Tibial nerve (tissue), 4 donors: Measurements from ENCODE around the gene ELOVL7. TPM values are rescaled to one million over a fixed set of nuclear protein-coding genes. Genes with fewer than 3 reads are reported as not detected.
"Not testable (repeated sequence)": the region's sequence is repeated elsewhere in the genome, so short reads cannot be mapped to it uniquely, and the experiment has no call there.

Experiments
- DNase-seq, 2 donors: peaks; one replicate each; pipeline ENCODE4 v3.0.0-alpha.2; 2019; ENCODE audit warnings: low spot score in 2 of 2
- H3K27ac ChIP-seq, 4 donors: fragments of 200-600 bp; sonication (generic) in 3 of 4; one replicate each; pipeline ENCODE4 v1.5.1; 2017 to 2019; ENCODE audit warnings: mild to moderate bottlenecking in 1 of 4
- H3K27me3 ChIP-seq, 2 donors: fragments of 200-600 bp; sonication (generic) in 1 of 2; one replicate each; pipeline versions ENCODE4 v1.5.1 to v1.6.0; 2017 to 2019
- H3K36me3 ChIP-seq, 3 donors: fragments of 200-600 bp; sonication (generic); one replicate each; pipeline ENCODE4 v1.5.1; 2018 to 2019
- H3K4me1 ChIP-seq, 4 donors: fragments of 200-600 bp; sonication (generic) in 3 of 4; one replicate each; pipeline ENCODE4 v1.5.1; 2017 to 2019
- H3K4me3 ChIP-seq, 4 donors: fragments of 200-600 bp; sonication (generic) in 3 of 4; one replicate each; pipeline ENCODE4 v1.5.1; 2017 to 2019; ENCODE audit warnings: mild to moderate bottlenecking in 1 of 4, moderate library complexity in 1 of 4
- H3K9me3 ChIP-seq, 4 donors: fragments of 200-600 bp; sonication (generic) in 3 of 4; one replicate each; pipeline ENCODE4 v1.5.1; 2017 to 2019
- CTCF ChIP-seq, 5 experiments: fragments of 200-600 bp in 3 of 5; fragments of 450-650 bp in 2 of 5; sonication (generic) in 3 of 5; IDR thresholded peaks; one replicate each; pipeline ENCODE4 v1.5.1; 2016 to 2019; ENCODE audit warnings: antibody characterized with exemption in 5 of 5, mild to moderate bottlenecking in 3 of 5, moderate library complexity in 2 of 5
- EP300 ChIP-seq, 2 donors: sonication (generic); formaldehyde crosslinking; IDR thresholded peaks; one replicate each; pipeline ENCODE4 v1.6.1; 2017; ENCODE audit warnings: antibody characterized with exemption in 2 of 2, mild to moderate bottlenecking in 1 of 2
- POLR2A ChIP-seq, 2 donors: fragments of 450-650 bp; IDR thresholded peaks; one replicate each; pipeline ENCODE4 v1.6.1; 2017; ENCODE audit warnings: antibody characterized with exemption in 2 of 2, mild to moderate bottlenecking in 2 of 2, moderate library complexity in 2 of 2
- WGBS, 2 donors: methylation state at CpG; one replicate each; pipeline ENCODE4 v1.1.5; 2018; 5-methylcytosine and 5-hydroxymethylcytosine counted together
- total RNA-seq, 4 donors: library from RNA; depleted of rRNA; stranded (reverse); fragments of >200 nt; gene quantifications; one replicate each; pipeline ENCODE4 v1.1.0, GENCODE V29; 2016

ELOVL7 gene
- total RNA-seq, 4 donors from 2014 or later: 9.0 to 28.0 (median 15.8) TPM

- 92 to 93% methylated on average over 5 of the region's 5 CpGs for WGBS, 2 donors
- Histone ChIP-seq H3K4me3 (no peak overlapping the region), H3K27ac (no peak overlapping the region), H3K4me1 (no peaks in the 10 kb centered on the region), H3K9me3 (peaks cover 0 to 5% (median 0%) of the 10 kb centered on the region in 4 donors), H3K36me3 (no peaks in the 10 kb centered on the region), H3K27me3 (no peaks in the 10 kb centered on the region)
- no peak for TF ChIP-seq CTCF (IDR thresholded peaks at IDR 0.05)
- TF ChIP-seq POLR2A (IDR thresholded peaks at IDR 0.05): no peak
- DNase-seq: no peak
These were observed 131.1 kb downstream of the ELOVL7 start for GRCh38 chr5:60712950-60713349.

GRCh38 chr5:60711892-60712291 lies 132.2 kb downstream of the ELOVL7 start:
- not testable (repeated sequence) for H3K4me3 ChIP-seq, H3K9me3 ChIP-seq, DNase-seq, H3K27me3 ChIP-seq, H3K36me3 ChIP-seq, H3K27ac ChIP-seq, H3K4me1 ChIP-seq
- 81 to 86% methylated on average over 3 of the region's 3 CpGs for WGBS, 2 donors

- TF ChIP-seq POLR2A (IDR thresholded peaks at IDR 0.05) (no peak), EP300 (IDR thresholded peaks at IDR 0.05) (no peak), CTCF (IDR thresholded peaks at IDR 0.05) (no peak)
- peaks cover 0 to 3% (median 0%) of the 10 kb centered on the region in 4 donors for H3K9me3 ChIP-seq
- no peaks in the 10 kb centered on the region for H3K36me3 ChIP-seq
- 41 to 69% methylated on average over 3 of the region's 3 CpGs for WGBS, 2 donors
- H3K27ac ChIP-seq: no peak overlapping the region
- no peak overlapping the region for H3K4me3 ChIP-seq
- H3K4me1 ChIP-seq: no peaks in the 10 kb centered on the region
- H3K27me3 ChIP-seq: no peaks in the 10 kb centered on the region
- DNase-seq: no peak
These were observed 133.7 kb downstream of the ELOVL7 start for GRCh38 chr5:60710362-60710761.

- TF ChIP-seq CTCF (IDR thresholded peaks at IDR 0.05) (no peak), POLR2A (IDR thresholded peaks at IDR 0.05) (no peak), EP300 (IDR thresholded peaks at IDR 0.05) (no peak)
- H3K4me1 ChIP-seq: peaks cover 0 to 8% (median 3%) of the 10 kb centered on the region in 4 donors
- no peak for DNase-seq
- no peaks in the 10 kb centered on the region for H3K27me3 ChIP-seq
- H3K27ac ChIP-seq: no peak overlapping the region
- H3K9me3 ChIP-seq: no peaks in the 10 kb centered on the region
- H3K4me3 ChIP-seq: no peak overlapping the region
- H3K36me3 ChIP-seq: no peaks in the 10 kb centered on the region
These were observed 138.9 kb downstream of the ELOVL7 start for GRCh38 chr5:60705144-60705543.

- H3K27ac ChIP-seq: no peak overlapping the region
- no peaks in the 10 kb centered on the region for H3K27me3 ChIP-seq
- H3K4me3 ChIP-seq: no peak overlapping the region
- H3K9me3 ChIP-seq: no peaks in the 10 kb centered on the region
- WGBS, 2 donors: 93% methylated on average over 2 of the region's 2 CpGs
- TF ChIP-seq CTCF (IDR thresholded peaks at IDR 0.05) (no peak), EP300 (IDR thresholded peaks at IDR 0.05) (no peak), POLR2A (IDR thresholded peaks at IDR 0.05) (no peak)
- no peak for DNase-seq
- H3K36me3 ChIP-seq: no peaks in the 10 kb centered on the region
- H3K4me1 ChIP-seq: peaks cover 0 to 13% (median 4%) of the 10 kb centered on the region in 4 donors
These were observed 140.1 kb downstream of the ELOVL7 start for GRCh38 chr5:60703944-60704343.

Other genes with a start within 250 kb of the ELOVL7 start
- 1 to 10 TPM; 2.2 to 5.7 (median 4.4) TPM for gene DEPDC1B, start 144.1 kb downstream of the ELOVL7 start, total RNA-seq
- gene ERCC8, start 100.8 kb upstream of the ELOVL7 start, total RNA-seq: 10 to 100 TPM; 10.5 to 17.5 (median 15.8) TPM
- 10 to 100 TPM; 16.2 to 46.5 (median 24.2) TPM for gene NDUFAF2, start 100.9 kb upstream of the ELOVL7 start, total RNA-seq